ENCODE results near the gene VPS13C.

DNA sequence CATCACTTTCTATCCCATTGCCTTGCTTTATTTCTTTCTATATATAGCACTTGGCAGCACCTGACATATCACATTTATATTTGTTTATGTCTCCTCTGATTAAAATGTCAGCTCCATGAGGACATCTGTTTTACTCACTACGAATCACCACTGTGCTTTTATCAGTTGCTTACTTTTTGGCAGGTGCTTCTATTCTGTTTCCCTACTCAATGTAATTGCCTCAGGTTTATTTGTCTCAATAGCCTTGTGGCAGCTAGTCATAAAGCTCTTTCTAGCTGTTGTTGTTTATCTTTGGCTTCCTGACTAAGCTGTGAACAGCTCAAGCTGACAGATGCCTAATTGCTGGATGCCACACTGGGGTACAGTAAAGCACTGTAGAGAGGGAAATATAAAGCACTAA lies 85.5 kb downstream of the VPS13C start:
- TF ChIP-seq POLR2AphosphoS5 (IDR thresholded peaks at IDR 0.05; ENCODE audit: low read depth, low read length) (no peak), SIN3A (IDR thresholded peaks at IDR 0.05; ENCODE audit: borderline replicate concordance, insufficient read depth, low read depth, low read length) (no peak), TCF7L2 (IDR thresholded peaks at IDR 0.05; ENCODE audit: low read depth, low read length) (no peak)
- TF ChIP-seq, protein P1, sequence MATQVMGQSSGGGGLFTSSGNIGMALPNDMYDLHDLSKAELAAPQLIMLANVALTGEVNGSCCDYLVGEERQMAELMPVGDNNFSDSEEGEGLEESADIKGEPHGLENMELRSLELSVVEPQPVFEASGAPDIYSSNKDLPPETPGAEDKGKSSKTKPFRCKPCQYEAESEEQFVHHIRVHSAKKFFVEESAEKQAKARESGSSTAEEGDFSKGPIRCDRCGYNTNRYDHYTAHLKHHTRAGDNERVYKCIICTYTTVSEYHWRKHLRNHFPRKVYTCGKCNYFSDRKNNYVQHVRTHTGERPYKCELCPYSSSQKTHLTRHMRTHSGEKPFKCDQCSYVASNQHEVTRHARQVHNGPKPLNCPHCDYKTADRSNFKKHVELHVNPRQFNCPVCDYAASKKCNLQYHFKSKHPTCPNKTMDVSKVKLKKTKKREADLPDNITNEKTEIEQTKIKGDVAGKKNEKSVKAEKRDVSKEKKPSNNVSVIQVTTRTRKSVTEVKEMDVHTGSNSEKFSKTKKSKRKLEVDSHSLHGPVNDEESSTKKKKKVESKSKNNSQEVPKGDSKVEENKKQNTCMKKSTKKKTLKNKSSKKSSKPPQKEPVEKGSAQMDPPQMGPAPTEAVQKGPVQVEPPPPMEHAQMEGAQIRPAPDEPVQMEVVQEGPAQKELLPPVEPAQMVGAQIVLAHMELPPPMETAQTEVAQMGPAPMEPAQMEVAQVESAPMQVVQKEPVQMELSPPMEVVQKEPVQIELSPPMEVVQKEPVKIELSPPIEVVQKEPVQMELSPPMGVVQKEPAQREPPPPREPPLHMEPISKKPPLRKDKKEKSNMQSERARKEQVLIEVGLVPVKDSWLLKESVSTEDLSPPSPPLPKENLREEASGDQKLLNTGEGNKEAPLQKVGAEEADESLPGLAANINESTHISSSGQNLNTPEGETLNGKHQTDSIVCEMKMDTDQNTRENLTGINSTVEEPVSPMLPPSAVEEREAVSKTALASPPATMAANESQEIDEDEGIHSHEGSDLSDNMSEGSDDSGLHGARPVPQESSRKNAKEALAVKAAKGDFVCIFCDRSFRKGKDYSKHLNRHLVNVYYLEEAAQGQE (IDR thresholded peaks at IDR 0.05; ENCODE audit: insufficient read depth in 1 of 2, low read depth in 2 of 2, low read length in 1 of 2), result no peak
- TF ChIP-seq, protein P2, sequence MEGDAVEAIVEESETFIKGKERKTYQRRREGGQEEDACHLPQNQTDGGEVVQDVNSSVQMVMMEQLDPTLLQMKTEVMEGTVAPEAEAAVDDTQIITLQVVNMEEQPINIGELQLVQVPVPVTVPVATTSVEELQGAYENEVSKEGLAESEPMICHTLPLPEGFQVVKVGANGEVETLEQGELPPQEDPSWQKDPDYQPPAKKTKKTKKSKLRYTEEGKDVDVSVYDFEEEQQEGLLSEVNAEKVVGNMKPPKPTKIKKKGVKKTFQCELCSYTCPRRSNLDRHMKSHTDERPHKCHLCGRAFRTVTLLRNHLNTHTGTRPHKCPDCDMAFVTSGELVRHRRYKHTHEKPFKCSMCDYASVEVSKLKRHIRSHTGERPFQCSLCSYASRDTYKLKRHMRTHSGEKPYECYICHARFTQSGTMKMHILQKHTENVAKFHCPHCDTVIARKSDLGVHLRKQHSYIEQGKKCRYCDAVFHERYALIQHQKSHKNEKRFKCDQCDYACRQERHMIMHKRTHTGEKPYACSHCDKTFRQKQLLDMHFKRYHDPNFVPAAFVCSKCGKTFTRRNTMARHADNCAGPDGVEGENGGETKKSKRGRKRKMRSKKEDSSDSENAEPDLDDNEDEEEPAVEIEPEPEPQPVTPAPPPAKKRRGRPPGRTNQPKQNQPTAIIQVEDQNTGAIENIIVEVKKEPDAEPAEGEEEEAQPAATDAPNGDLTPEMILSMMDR (IDR thresholded peaks at IDR 0.05), result no peak
